ENCODE measurements around the gene SLC38A3. TPM values are rescaled to one million over a fixed set of nuclear protein-coding genes. Genes with fewer than 3 reads are reported as not detected.

The SLC38A3 gene
- polyA plus RNA-seq, 1 experiment: 0.06 TPM

- POLR2A ChIA-PET: interaction anchor here (0.6 kb wide), 2 partner anchors 80 to 104 kb away, joined by 4 read pairs; no protein-coding TSS in a partner anchor
Observed at GRCh38 chr3:50221411-50222168, 16.5 kb downstream of the SLC38A3 start.

GRCh38 chr3:50222169-50222528 is 17.1 kb downstream of the SLC38A3 start:
- ChIA-PET POLR2A (interaction anchor here (0.6 kb wide), 1 partner anchor 79 kb away, joined by 4 read pairs; no protein-coding TSS in a partner anchor), CTCF (interaction anchor here (0.9 to 15.6 kb wide), 2 partner anchors 30 to 101 kb away, joined by 3 to 324 read pairs; partner anchors contain the start of gene GNAT1)
- Histone ChIP-seq H3K27ac (ENCODE audit: low read depth, low read length) (no peak overlapping the region), H3K4me3 (ENCODE audit: low read depth, low read length) (no peak overlapping the region), H3K27me3 (ENCODE audit: control insufficient read depth, insufficient read depth, low read length) (peaks cover 12% of the 10 kb centered on the region), H3K9me3 (ENCODE audit: control insufficient read depth, insufficient read depth, low read length) (no peaks in the 10 kb centered on the region; the same call in 1 of the 2 replicates)
- no peak for TF ChIP-seq CTCF (IDR thresholded peaks at IDR 0.05; ENCODE audit: low read depth, low read length)
- DNase-seq (ENCODE audit: low read depth, low spot score): no peak

More at GRCh38 chr3:50221411-50222168, 16.5 kb downstream of the SLC38A3 start:
- no peak for DNase-seq (ENCODE audit: low read depth, low spot score)
- Histone ChIP-seq H3K4me3 (ENCODE audit: low read depth, low read length) (no peak overlapping the region), H3K27me3 (ENCODE audit: control insufficient read depth, insufficient read depth, low read length) (peaks cover 14% of the 10 kb centered on the region), H3K27ac (ENCODE audit: low read depth, low read length) (no peak overlapping the region), H3K9me3 (ENCODE audit: control insufficient read depth, insufficient read depth, low read length) (no peaks in the 10 kb centered on the region)
- CTCF ChIA-PET: interaction anchor here (0.9 to 15.6 kb wide), 3 partner anchors 25 to 101 kb away, joined by 3 to 324 read pairs (median 3); partner anchors contain the start of gene GNAT1
- no peak for TF ChIP-seq CTCF (IDR thresholded peaks at IDR 0.05; ENCODE audit: low read depth, low read length)

- POLR2A ChIA-PET: no interaction called here
- Histone ChIP-seq H3K4me3 (ENCODE audit: low read depth, low read length) (no peak overlapping the region), H3K9me3 (ENCODE audit: control insufficient read depth, insufficient read depth, low read length) (no peaks in the 10 kb centered on the region; the same call in 1 of the 2 replicates), H3K27ac (ENCODE audit: low read depth, low read length) (no peak overlapping the region), H3K27me3 (ENCODE audit: control insufficient read depth, insufficient read depth, low read length) (peaks cover 10% of the 10 kb centered on the region)
- no peak for TF ChIP-seq CTCF (IDR thresholded peaks at IDR 0.05; ENCODE audit: low read depth, low read length)
- CTCF ChIA-PET: interaction anchor here (1.0 to 15.6 kb wide), 5 partner anchors 12 to 35 kb away, joined by 4 to 324 read pairs (median 9); partner anchors contain the start of gene GNAT1
- no peak for DNase-seq (ENCODE audit: low read depth, low spot score)
Observed at GRCh38 chr3:50224639-50225038, 19.6 kb downstream of the SLC38A3 start.

GRCh38 chr3:50226888-50227389 is 21.9 kb downstream of the SLC38A3 start:
- no peak for TF ChIP-seq CTCF (IDR thresholded peaks at IDR 0.05; ENCODE audit: low read depth, low read length)
- peaks cover 10% of the 10 kb centered on the region for H3K27me3 ChIP-seq (ENCODE audit: control insufficient read depth, insufficient read depth, low read length)
- H3K4me3 ChIP-seq (ENCODE audit: low read depth, low read length): peak overlapping the region; percentile 60
- POLR2A ChIA-PET: interaction anchor here (0.6 to 1.7 kb wide), 9 partner anchors 9 to 123 kb away, joined by 3 to 8 read pairs (median 4); partner anchors contain the start of gene GNAI2
- CTCF ChIA-PET: interaction anchor here (0.5 to 15.6 kb wide), 31 partner anchors 8 to 1908 kb away, joined by 3 to 324 read pairs (median 6); partner anchors contain the start of genes GNAI2, GNAT1 and SLC38A3
- DNase-seq (ENCODE audit: low read depth, low spot score): no peak
- no peak overlapping the region for H3K27ac ChIP-seq (ENCODE audit: low read depth, low read length)
- H3K9me3 ChIP-seq (ENCODE audit: control insufficient read depth, insufficient read depth, low read length): no peaks in the 10 kb centered on the region; the same call in 1 of the 2 replicates
